BE2C (cell line): Measurements from ENCODE around the gene CACFD1. TPM values are rescaled to one million over a fixed set of nuclear protein-coding genes. Genes with fewer than 3 reads are reported as not detected.

Experiments
- DNase-seq: peaks from one replicate; pipeline ENCODE4 v3.0.0-alpha.2; 2020
- H3K27me3 ChIP-seq: fragments of 250-450 bp; sonication (Bioruptor Pico); 2 replicates; pipeline ENCODE4 v1.5.1; 2020; ENCODE audit warnings: mild to moderate bottlenecking
- H3K36me3 ChIP-seq: fragments of 250-450 bp; sonication (Bioruptor Pico); 2 replicates; pipeline ENCODE4 v1.5.1; 2020; ENCODE audit warnings: mild to moderate bottlenecking
- H3K4me1 ChIP-seq: fragments of 250-450 bp; sonication (Bioruptor Pico); 2 replicates; pipeline ENCODE4 v1.5.1; 2020
- H3K4me3 ChIP-seq: 2 replicates; pipeline ENCODE4 v1.5.1; 2011; ENCODE audit warnings: low read depth, low read length
- H3K9me3 ChIP-seq: fragments of 250-450 bp; sonication (Bioruptor Pico); 2 replicates; pipeline ENCODE4 v1.5.1; 2020
- polyA plus RNA-seq: library from polyadenylated mRNA; unstranded; fragments of >200 nt; gene quantifications from one replicate; pipeline ENCODE4 v1.2.1, GENCODE V29; 2012; ENCODE audit warnings: low read depth, missing spikeins; ENCODE audit not compliant: insufficient read length, insufficient read depth
- TF ChIP-seq, protein P1 (sequence below): IDR thresholded peaks from 2 replicates; pipeline ENCODE4 v1.5.1; 2012; ENCODE audit warnings: mild to moderate bottlenecking, low read depth, low read length

The CACFD1 gene
- polyA plus RNA-seq = 29.3 TPM

DNA sequence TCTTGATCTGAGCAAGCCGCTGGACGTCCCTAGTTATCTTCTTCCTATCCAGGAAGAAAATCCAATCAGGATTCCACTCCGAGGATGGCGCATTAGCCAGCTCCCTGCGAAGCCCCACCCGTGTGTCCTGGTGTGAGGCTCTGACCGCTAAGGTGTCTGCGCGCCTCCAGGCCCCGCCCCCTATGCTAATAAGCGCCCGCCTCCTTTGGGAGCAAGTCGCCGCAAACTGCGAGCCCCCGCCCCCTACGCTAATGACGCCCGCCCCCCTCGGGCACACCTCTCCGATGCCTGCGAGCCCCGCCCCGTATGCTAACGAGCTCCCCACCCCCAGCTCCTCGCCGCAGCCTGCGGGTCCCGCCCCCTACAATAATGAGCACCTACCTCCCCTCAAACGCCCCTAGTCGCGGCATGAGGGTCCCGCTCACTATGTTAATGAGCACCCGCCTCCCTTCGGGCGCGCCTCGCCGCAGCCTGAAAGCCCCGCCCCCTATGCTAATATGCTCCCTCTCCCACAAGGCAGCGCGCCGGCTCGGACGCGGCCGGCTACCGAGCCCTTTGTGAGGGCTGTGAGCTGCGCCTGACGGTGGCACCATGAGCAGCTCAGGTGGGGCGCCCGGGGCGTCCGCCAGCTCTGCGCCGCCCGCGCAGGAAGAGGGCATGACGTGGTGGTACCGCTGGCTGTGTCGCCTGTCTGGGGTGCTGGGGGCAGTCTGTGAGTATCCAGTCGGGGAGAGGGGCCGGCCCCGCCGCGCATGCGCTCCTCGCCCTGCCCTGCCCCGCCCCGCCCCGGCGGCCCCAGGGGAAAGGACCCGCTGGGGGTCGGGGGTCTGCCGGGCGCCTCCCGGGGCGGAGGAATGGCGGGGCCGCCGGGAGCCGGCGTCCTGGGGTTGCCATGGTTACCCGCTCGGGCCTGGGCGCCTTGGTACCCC lies at the start of gene CACFD1:
Gene CACFD1 (plus strand): TSS at position 503 of the 929 bp plus-strand sequence. CDS start 89 bp downstream, at position 592.
- Histone ChIP-seq H3K27me3 (no peaks in the 10 kb centered on the region), H3K36me3 (no peaks in the 10 kb centered on the region), H3K4me3 (peak within 1 kb of the TSS; percentile 76), H3K9me3 (no peaks in the 10 kb centered on the region), H3K4me1 (peaks cover 8% of the 10 kb centered on the region; the same call in 1 of the 2 replicates)
- TF ChIP-seq, protein P1, sequence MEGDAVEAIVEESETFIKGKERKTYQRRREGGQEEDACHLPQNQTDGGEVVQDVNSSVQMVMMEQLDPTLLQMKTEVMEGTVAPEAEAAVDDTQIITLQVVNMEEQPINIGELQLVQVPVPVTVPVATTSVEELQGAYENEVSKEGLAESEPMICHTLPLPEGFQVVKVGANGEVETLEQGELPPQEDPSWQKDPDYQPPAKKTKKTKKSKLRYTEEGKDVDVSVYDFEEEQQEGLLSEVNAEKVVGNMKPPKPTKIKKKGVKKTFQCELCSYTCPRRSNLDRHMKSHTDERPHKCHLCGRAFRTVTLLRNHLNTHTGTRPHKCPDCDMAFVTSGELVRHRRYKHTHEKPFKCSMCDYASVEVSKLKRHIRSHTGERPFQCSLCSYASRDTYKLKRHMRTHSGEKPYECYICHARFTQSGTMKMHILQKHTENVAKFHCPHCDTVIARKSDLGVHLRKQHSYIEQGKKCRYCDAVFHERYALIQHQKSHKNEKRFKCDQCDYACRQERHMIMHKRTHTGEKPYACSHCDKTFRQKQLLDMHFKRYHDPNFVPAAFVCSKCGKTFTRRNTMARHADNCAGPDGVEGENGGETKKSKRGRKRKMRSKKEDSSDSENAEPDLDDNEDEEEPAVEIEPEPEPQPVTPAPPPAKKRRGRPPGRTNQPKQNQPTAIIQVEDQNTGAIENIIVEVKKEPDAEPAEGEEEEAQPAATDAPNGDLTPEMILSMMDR = no peak
- peak; percentile 99 for DNase-seq

DNA sequence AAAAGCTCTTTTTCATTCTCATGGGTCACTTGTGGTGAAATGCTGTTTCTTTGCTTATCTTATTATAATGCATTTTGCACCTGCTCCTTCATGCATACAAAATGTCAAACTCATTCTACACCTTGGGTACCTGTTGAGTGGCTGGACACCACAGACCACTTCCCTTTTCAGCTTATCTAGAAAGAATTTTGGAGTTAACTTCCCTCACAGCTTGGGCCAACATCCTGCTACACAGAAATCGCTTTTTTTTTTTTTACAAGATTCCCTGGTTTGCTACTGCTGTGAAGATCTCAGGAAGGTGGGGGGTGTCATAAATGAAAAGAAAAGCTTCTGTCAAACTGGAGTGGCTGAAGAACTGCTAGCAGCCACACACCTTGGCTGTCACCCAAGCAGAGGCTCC lies 44.6 kb upstream of the CACFD1 start:
- TF ChIP-seq, protein P1 = no peak
- Histone ChIP-seq H3K36me3 (peaks cover 47% of the 10 kb centered on the region), H3K9me3 (no peaks in the 10 kb centered on the region), H3K4me1 (no peaks in the 10 kb centered on the region), H3K4me3 (no peak overlapping the region), H3K27me3 (no peaks in the 10 kb centered on the region)
- no peak for DNase-seq

DNA sequence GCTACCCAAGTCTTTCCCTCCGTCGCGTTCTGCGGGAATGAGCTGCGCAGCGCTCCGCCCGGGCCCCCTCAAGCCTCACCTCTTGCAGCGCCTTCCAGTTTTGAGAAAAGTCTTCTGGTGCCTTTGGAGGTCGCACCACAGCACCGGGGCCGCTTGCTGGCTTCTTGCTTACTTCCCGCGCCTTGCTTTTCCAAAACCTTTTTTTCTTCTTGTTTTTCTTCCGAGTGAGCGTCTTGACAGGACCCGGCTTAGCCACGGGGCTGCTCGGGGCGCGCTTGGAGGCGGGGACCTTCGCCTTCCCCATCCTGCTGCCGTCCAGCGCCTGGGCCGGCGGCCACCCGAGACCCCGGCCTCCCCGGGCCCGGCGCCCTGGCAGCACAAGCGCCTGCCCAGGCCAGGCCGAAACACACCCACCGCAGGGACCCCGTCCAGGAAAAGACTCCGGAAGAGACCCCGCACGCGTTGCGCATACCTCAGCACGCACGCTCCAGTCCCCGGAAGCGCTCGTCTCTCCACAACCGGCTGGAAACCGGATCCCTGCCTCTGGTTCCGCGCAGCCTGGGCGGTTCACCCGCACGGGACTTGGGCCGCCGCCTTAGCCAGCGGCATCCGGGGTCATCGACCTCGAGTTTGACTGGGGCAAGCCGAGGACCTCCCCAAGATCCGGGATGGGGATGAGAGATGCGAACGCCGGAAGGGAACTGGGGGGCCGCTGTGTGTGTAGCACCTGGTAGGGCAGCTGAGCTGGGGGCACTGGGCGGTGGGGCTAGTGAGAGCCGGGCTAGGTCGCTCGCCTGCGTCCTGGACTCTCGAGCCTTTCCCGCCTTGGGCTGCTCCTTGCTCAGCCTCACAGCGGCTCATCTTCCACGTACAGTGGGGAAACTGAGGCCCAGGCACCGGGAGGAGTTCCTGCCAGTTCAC lies 42.0 kb upstream of the CACFD1 start, which contains the start of gene REXO4:
Gene REXO4 (minus strand): TSS at position 470 of the 921 bp plus-strand sequence. CDS start 166 bp downstream, at position 304.
- no peaks in the 10 kb centered on the region for H3K27me3 ChIP-seq
- no peaks in the 10 kb centered on the region for H3K4me1 ChIP-seq
- H3K4me3 ChIP-seq = peak within 1 kb of the TSS; percentile 98
- H3K9me3 ChIP-seq = no peaks in the 10 kb centered on the region
- TF ChIP-seq, protein P1 = no peak
- DNase-seq = peak; percentile 91
- peaks cover 26% of the 10 kb centered on the region for H3K36me3 ChIP-seq

DNA sequence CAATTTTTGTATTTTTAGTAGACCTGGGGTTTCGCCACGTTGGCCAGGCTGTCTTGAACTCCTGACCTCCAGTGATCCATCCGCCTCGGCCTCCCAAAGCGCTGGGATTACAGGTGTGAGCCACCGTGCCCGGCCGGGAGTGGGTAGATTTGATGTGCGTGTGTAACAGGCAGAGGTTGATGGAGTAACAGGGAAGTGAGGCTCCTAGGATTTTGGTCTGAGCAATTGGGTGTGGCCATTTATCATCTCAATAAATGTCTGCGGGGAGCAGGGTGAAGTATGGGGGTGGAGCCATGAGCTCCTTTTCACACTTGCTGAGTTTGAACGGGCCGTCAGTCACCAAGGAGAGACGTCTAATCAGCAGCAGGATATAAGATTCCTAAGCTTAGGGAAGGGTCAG lies 40.8 kb upstream of the CACFD1 start:
- Histone ChIP-seq H3K36me3 (peaks cover 16% of the 10 kb centered on the region), H3K4me1 (no peaks in the 10 kb centered on the region), H3K27me3 (no peaks in the 10 kb centered on the region), H3K4me3 (peak overlapping the region; percentile 98), H3K9me3 (no peaks in the 10 kb centered on the region)
- no peak for DNase-seq
- TF ChIP-seq, protein P1 = no peak

DNA sequence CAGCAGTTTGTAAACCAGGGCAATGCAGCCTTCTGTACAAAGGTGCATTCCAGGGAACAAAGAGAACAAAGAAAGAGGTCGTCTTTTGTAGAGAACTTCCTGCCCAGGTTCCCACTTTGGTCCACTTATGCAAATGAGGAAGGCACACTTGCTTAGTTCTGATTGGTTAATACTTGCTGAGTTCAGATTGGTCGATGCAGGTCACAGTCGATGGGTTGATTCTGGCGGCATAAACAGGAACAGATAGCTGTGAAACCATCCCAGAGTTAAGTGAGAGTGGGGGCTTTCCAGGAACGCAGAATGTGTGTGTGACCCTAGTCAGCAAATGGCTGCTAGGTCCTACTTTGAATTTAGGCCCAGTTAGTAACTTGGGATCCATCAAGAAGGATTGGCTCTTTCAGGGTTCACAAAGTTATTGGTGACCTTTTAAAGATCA lies 39.4 kb upstream of the CACFD1 start:
- no peak for DNase-seq

More for the DNA sequence above, 39.4 kb upstream of the CACFD1 start:
- H3K9me3 ChIP-seq = no peaks in the 10 kb centered on the region
- H3K4me3 ChIP-seq = no peak overlapping the region
- H3K4me1 ChIP-seq = no peaks in the 10 kb centered on the region
- TF ChIP-seq, protein P1 = no peak
- no peaks in the 10 kb centered on the region for H3K27me3 ChIP-seq
- peaks cover 10% of the 10 kb centered on the region for H3K36me3 ChIP-seq
